HEK293 (cell line): ENCODE results near the gene COL4A3.
A peak's percentile ranks its signal among the peaks of the same experiment; 100 is the strongest.

Experiments used
- CTCF ChIA-PET: fragments of 350-600 bp; formaldehyde crosslinking; extraction: SDS; loops from one replicate; lab custom pipeline; 2021; ENCODE audit warnings: antibody characterized with exemption; lab: Yijun Ruan, JAX
- POLR2A ChIA-PET: fragments of 300-600 bp; formaldehyde crosslinking; extraction: SDS; loops from one replicate; lab custom pipeline; 2020; ENCODE audit warnings: antibody characterized with exemption, inconsistent platforms; lab: Yijun Ruan, JAX
- H3K27ac ChIP-seq: fragments of 200-500 bp; sonication (Bioruptor generic); 2 replicates; pipeline ENCODE4 v1.5.1; 2014; ENCODE audit warnings: low read depth, low read length, control low read depth, inconsistent platforms; ENCODE audit errors: extremely low read depth
- H3K36me3 ChIP-seq, 2 experiments: fragments of 200-500 bp in 1 of 2; sonication (Bioruptor generic) in 1 of 2; 1 replicate in 1 of 2; 2 replicates in 1 of 2; pipeline ENCODE4 v1.5.1; 2014 to 2017; ENCODE audit warnings: inconsistent platforms in 2 of 2, low read length in 2 of 2; ENCODE audit not compliant: control insufficient read depth in 2 of 2, insufficient read depth in 1 of 2
- H3K4me1 ChIP-seq: fragments of 200-500 bp; sonication (Bioruptor generic); 2 replicates; pipeline ENCODE4 v1.5.1; 2014; ENCODE audit warnings: mild to moderate bottlenecking, low read length, inconsistent platforms; ENCODE audit not compliant: control insufficient read depth, insufficient read depth
- H3K4me3 ChIP-seq: 2 replicates; pipeline ENCODE4 v1.5.1; 2011; ENCODE audit warnings: low read depth, mild to moderate bottlenecking, control low read depth, low read length, moderate library complexity
- H3K9me3 ChIP-seq: fragments of 200-500 bp; sonication (Bioruptor generic); 2 replicates; pipeline ENCODE4 v1.5.1; 2014; ENCODE audit warnings: low read depth, low read length, inconsistent platforms; ENCODE audit not compliant: control insufficient read depth, insufficient read depth
- AEBP2 ChIP-seq: fragments of 450-650 bp; formaldehyde crosslinking; IDR thresholded peaks from 2 replicates; pipeline ENCODE4 v1.5.1; 2016; ENCODE audit warnings: missing biosample characterization, missing genetic modification characterization, borderline replicate concordance
- HOXD13 ChIP-seq: sonication (generic); formaldehyde crosslinking; IDR thresholded peaks from 2 replicates; pipeline ENCODE4 v1.8.0; 2022; ENCODE audit warnings: missing genetic modification reagents, borderline replicate concordance
- INSM2 ChIP-seq: fragments of 450-650 bp; formaldehyde crosslinking; IDR thresholded peaks from 2 replicates; pipeline ENCODE4 v1.5.1; 2016; ENCODE audit warnings: missing biosample characterization, missing genetic modification characterization
- OSR2 ChIP-seq: fragments of 450-650 bp; formaldehyde crosslinking; IDR thresholded peaks from 2 replicates; pipeline ENCODE4 v1.5.1; 2016; ENCODE audit warnings: missing biosample characterization, missing genetic modification characterization
- ZBTB20 ChIP-seq: fragments of 450-650 bp; formaldehyde crosslinking; IDR thresholded peaks from 2 replicates; pipeline ENCODE4 v1.5.1; 2016; ENCODE audit warnings: missing biosample characterization, missing genetic modification characterization
- ZBTB48 ChIP-seq: fragments of 450-650 bp; formaldehyde crosslinking; IDR thresholded peaks from 2 replicates; pipeline ENCODE4 v1.5.1; 2016; ENCODE audit warnings: missing biosample characterization, missing genetic modification characterization
- ZFP41 ChIP-seq: fragments of 450-650 bp; formaldehyde crosslinking; IDR thresholded peaks from 2 replicates; pipeline ENCODE4 v1.5.1; 2016; ENCODE audit warnings: missing biosample characterization, missing genetic modification characterization, borderline replicate concordance
- ZNF112 ChIP-seq: fragments of 450-650 bp; formaldehyde crosslinking; IDR thresholded peaks from 2 replicates; pipeline ENCODE4 v1.5.0; 2017; ENCODE audit warnings: missing biosample characterization, missing genetic modification characterization
- ZNF155 ChIP-seq: fragments of 450-650 bp; formaldehyde crosslinking; IDR thresholded peaks from 2 replicates; pipeline ENCODE4 v1.5.1; 2016; ENCODE audit warnings: missing biosample characterization, missing genetic modification characterization
- ZNF202 ChIP-seq: fragments of 450-650 bp; formaldehyde crosslinking; IDR thresholded peaks from 2 replicates; pipeline ENCODE4 v1.5.1; 2016; ENCODE audit warnings: missing biosample characterization, missing genetic modification characterization, borderline replicate concordance
- ZNF211 ChIP-seq: fragments of 450-650 bp; formaldehyde crosslinking; IDR thresholded peaks from 2 replicates; pipeline ENCODE4 v1.5.1; 2016; ENCODE audit warnings: low read depth, missing biosample characterization, missing genetic modification characterization
- ZNF266 ChIP-seq: fragments of 450-650 bp; formaldehyde crosslinking; IDR thresholded peaks from 2 replicates; pipeline ENCODE4 v1.5.1; 2016; ENCODE audit warnings: missing biosample characterization, missing genetic modification characterization, low read depth
- ZNF292 ChIP-seq: fragments of 450-650 bp; formaldehyde crosslinking; IDR thresholded peaks from 2 replicates; pipeline ENCODE4 v1.5.1; 2016; ENCODE audit warnings: low read depth, missing biosample characterization, missing genetic modification characterization, borderline replicate concordance
- ZNF324 ChIP-seq: fragments of 450-650 bp; formaldehyde crosslinking; IDR thresholded peaks from 2 replicates; pipeline ENCODE4 v1.5.1; 2016; ENCODE audit warnings: missing biosample characterization, missing genetic modification characterization
- ZNF48 ChIP-seq: fragments of 450-650 bp; formaldehyde crosslinking; IDR thresholded peaks from 2 replicates; pipeline ENCODE4 v1.5.1; 2016; ENCODE audit warnings: missing biosample characterization, missing genetic modification characterization
- ZNF510 ChIP-seq: fragments of 450-650 bp; formaldehyde crosslinking; IDR thresholded peaks from 2 replicates; pipeline ENCODE4 v1.5.1; 2018; ENCODE audit warnings: mild to moderate bottlenecking, missing genetic modification characterization, missing biosample characterization; ENCODE audit not compliant: insufficient replicate concordance
- ZNF521 ChIP-seq: fragments of 450-650 bp; formaldehyde crosslinking; IDR thresholded peaks from 2 replicates; pipeline ENCODE4 v1.5.1; 2017; ENCODE audit warnings: missing biosample characterization, mild to moderate bottlenecking, missing genetic modification characterization
- ZNF529 ChIP-seq: fragments of 450-650 bp; formaldehyde crosslinking; IDR thresholded peaks from 2 replicates; pipeline ENCODE4 v1.5.1; 2017; ENCODE audit warnings: missing genetic modification characterization, missing biosample characterization; ENCODE audit not compliant: insufficient replicate concordance
- ZNF549 ChIP-seq: fragments of 450-650 bp; IDR thresholded peaks from 2 replicates; pipeline ENCODE4 v1.5.1; 2018; ENCODE audit warnings: missing biosample characterization, missing genetic modification characterization, mild to moderate bottlenecking, inconsistent platforms, moderate library complexity
- ZNF571 ChIP-seq: fragments of 450-650 bp; formaldehyde crosslinking; IDR thresholded peaks from 2 replicates; pipeline ENCODE4 v1.5.0; 2017; ENCODE audit warnings: missing biosample characterization, missing genetic modification characterization
- ZNF610 ChIP-seq: fragments of 450-650 bp; formaldehyde crosslinking; IDR thresholded peaks from 2 replicates; pipeline ENCODE4 v1.5.1; 2016; ENCODE audit warnings: missing biosample characterization, missing genetic modification characterization, borderline replicate concordance
- ZNF785 ChIP-seq: fragments of 450-650 bp; formaldehyde crosslinking; IDR thresholded peaks from 2 replicates; pipeline ENCODE4 v1.5.1; 2016; ENCODE audit warnings: missing biosample characterization, missing genetic modification characterization
- ZNF830 ChIP-seq: fragments of 450-650 bp; IDR thresholded peaks from 2 replicates; pipeline ENCODE4 v1.5.0; 2018; ENCODE audit warnings: missing biosample characterization, missing genetic modification characterization, low read depth, mild to moderate bottlenecking, moderate library complexity
- TF ChIP-seq, protein P1 (sequence below): fragments of 450-650 bp; formaldehyde crosslinking; IDR thresholded peaks from 2 replicates; pipeline ENCODE4 v1.5.1; 2016; ENCODE audit warnings: missing biosample characterization, missing genetic modification characterization, borderline replicate concordance
- TF ChIP-seq, protein P2 (sequence below): fragments of 450-650 bp; formaldehyde crosslinking; IDR thresholded peaks from 2 replicates; pipeline ENCODE4 v1.5.1; 2017; ENCODE audit warnings: missing biosample characterization, missing genetic modification characterization
- TF ChIP-seq, protein P3 (sequence below): fragments of 450-650 bp; formaldehyde crosslinking; IDR thresholded peaks from 2 replicates; pipeline ENCODE4 v1.5.1; 2016; ENCODE audit warnings: missing biosample characterization, missing genetic modification characterization

COL4A3 gene

DNA sequence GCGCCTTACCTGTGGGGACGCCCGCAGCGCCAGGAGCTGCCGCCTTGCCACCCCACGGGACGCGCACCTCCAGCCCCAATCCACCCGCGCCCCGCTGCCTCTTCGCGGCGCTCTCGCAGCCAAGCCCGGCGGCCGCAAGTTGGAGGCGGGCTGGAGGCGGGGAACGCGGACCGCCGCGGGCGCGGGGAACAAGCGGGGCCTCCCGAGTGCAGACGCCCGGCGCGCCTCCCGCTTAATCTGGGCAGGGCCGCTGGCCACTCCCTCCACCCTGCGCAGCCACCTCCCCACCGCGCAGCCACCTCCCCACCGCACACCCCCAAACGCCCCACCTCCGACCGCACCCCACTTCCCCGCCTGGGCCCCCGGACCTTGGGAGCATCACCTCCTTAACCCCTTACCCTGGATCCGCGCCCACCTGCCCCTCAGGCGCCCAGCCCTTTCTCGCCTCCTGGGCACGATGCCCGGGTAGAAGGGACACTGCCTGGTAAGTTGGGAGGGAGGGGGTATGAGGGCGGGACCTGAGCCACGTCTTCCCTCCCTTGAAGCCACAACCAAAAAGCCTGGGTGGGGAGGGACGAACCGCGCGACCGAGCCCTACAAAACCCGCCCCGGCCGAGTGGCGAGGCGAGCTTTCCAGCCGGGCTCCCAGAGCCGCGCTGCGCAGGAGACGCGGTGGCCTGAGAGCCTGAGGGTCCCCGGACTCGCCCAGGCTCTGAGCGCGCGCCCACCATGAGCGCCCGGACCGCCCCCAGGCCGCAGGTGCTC lies at the start of gene COL4A3, which contains the start of gene COL4A4:
COL4A3 (plus strand) TSS at position 627 of the 765 bp plus-strand sequence; CDS start at position 730, 103 bp downstream.
COL4A4 (minus strand) TSS at position 208 of the 765 bp plus-strand sequence. CDS start 16,722 bp downstream, outside the sequence.
- POLR2A ChIA-PET = no interaction called here
- H3K4me3 ChIP-seq = peak within 1 kb of the TSS; percentile 84
- CTCF ChIA-PET = interaction anchor here (0.5 to 0.7 kb wide), 2 partner anchors 11 to 1837 kb away, joined by 3 read pairs; no protein-coding TSS in a partner anchor
- H3K36me3 ChIP-seq = no peaks in the 10 kb centered on the region
- H3K4me1 ChIP-seq = peaks cover 3% of the 10 kb centered on the region; the same call in 1 of the 2 replicates
- H3K9me3 ChIP-seq = no peaks in the 10 kb centered on the region
- peak within 1 kb of the TSS; percentile 75; the same call in 1 of the 2 replicates for H3K27ac ChIP-seq
- TF ChIP-seq ZNF521 (tag by site-specific recombination) (no peak), ZBTB20 (tag by site-specific recombination) (peak; percentile 86), ZNF610 (tag by site-specific recombination) (no peak), HOXD13 (CRISPR knock-in tag) (no peak), ZNF202 (tag by site-specific recombination) (no peak), ZNF48 (tag by site-specific recombination) (no peak), ZNF830 (tag by site-specific recombination) (no peak), ZNF266 (tag by site-specific recombination) (no peak), ZNF571 (tag by site-specific recombination) (no peak), ZNF112 (tag by site-specific recombination) (no peak), AEBP2 (tag by site-specific recombination) (no peak), ZNF155 (tag by site-specific recombination) (no peak), ZNF510 (tag by site-specific recombination) (no peak), OSR2 (no peak; the same call in none of the 2 replicates), ZNF324 (no peak), ZNF549 (tag by site-specific recombination) (no peak), ZNF785 (tag by site-specific recombination) (no peak), INSM2 (tag by site-specific recombination) (no peak), ZBTB48 (tag by site-specific recombination) (peak; percentile 37; the same call in 1 of the 2 replicates), ZNF211 (tag by site-specific recombination) (no peak), ZFP41 (tag by site-specific recombination) (no peak), ZNF292 (tag by site-specific recombination) (no peak), ZNF529 (tag by site-specific recombination) (no peak)
- TF ChIP-seq, protein P1, sequence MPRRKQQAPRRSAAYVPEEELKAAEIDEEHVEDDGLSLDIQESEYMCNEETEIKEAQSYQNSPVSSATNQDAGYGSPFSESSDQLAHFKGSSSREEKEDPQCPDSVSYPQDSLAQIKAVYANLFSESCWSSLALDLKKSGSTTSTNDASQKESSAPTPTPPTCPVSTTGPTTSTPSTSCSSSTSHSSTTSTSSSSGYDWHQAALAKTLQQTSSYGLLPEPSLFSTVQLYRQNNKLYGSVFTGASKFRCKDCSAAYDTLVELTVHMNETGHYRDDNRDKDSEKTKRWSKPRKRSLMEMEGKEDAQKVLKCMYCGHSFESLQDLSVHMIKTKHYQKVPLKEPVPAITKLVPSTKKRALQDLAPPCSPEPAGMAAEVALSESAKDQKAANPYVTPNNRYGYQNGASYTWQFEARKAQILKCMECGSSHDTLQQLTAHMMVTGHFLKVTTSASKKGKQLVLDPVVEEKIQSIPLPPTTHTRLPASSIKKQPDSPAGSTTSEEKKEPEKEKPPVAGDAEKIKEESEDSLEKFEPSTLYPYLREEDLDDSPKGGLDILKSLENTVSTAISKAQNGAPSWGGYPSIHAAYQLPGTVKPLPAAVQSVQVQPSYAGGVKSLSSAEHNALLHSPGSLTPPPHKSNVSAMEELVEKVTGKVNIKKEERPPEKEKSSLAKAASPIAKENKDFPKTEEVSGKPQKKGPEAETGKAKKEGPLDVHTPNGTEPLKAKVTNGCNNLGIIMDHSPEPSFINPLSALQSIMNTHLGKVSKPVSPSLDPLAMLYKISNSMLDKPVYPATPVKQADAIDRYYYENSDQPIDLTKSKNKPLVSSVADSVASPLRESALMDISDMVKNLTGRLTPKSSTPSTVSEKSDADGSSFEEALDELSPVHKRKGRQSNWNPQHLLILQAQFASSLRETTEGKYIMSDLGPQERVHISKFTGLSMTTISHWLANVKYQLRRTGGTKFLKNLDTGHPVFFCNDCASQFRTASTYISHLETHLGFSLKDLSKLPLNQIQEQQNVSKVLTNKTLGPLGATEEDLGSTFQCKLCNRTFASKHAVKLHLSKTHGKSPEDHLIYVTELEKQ (tag by site-specific recombination) = no peak
- TF ChIP-seq, protein P2, sequence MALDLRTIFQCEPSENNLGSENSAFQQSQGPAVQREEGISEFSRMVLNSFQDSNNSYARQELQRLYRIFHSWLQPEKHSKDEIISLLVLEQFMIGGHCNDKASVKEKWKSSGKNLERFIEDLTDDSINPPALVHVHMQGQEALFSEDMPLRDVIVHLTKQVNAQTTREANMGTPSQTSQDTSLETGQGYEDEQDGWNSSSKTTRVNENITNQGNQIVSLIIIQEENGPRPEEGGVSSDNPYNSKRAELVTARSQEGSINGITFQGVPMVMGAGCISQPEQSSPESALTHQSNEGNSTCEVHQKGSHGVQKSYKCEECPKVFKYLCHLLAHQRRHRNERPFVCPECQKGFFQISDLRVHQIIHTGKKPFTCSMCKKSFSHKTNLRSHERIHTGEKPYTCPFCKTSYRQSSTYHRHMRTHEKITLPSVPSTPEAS (tag by site-specific recombination) = no peak
- TF ChIP-seq, protein P3, sequence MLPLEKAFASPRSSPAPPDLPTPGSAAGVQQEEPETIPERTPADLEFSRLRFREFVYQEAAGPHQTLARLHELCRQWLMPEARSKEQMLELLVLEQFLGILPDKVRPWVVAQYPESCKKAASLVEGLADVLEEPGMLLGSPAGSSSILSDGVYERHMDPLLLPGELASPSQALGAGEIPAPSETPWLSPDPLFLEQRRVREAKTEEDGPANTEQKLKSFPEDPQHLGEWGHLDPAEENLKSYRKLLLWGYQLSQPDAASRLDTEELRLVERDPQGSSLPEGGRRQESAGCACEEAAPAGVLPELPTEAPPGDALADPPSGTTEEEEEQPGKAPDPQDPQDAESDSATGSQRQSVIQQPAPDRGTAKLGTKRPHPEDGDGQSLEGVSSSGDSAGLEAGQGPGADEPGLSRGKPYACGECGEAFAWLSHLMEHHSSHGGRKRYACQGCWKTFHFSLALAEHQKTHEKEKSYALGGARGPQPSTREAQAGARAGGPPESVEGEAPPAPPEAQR (tag by site-specific recombination) = no peak
